HG03066 (cell line): ENCODE data around the gene SFMBT2.

Source experiments
- ATAC-seq: cut with Tn5 transposase; IDR thresholded peaks from one replicate; pipeline ENCODE4 v1.9.1; 2021; ENCODE audit warnings: low read depth; ENCODE audit not compliant: unreplicated experiment

The SFMBT2 gene

GRCh38 chr10:7161484-7162250 lies 249.2 kb downstream of the SFMBT2 start:
- ATAC-seq, result no peak

GRCh38 chr10:7159928-7160327 lies 250.9 kb downstream of the SFMBT2 start:
- ATAC-seq, result no peak

- ATAC-seq, result no peak
Observed at GRCh38 chr10:7159517-7159916, 251.3 kb downstream of the SFMBT2 start.

GRCh38 chr10:7157091-7157490 lies 253.7 kb downstream of the SFMBT2 start:
- no peak for ATAC-seq

- no peak for ATAC-seq
Observed at GRCh38 chr10:7153750-7154149, 257.1 kb downstream of the SFMBT2 start.

- no peak for ATAC-seq
Observed at GRCh38 chr10:7152982-7153381, 257.9 kb downstream of the SFMBT2 start.

- ATAC-seq, result no peak
Observed at GRCh38 chr10:7152341-7152740, 258.5 kb downstream of the SFMBT2 start.

- no peak for ATAC-seq
Observed at GRCh38 chr10:7151538-7151937, 259.3 kb downstream of the SFMBT2 start.

GRCh38 chr10:7150349-7150748 lies 260.5 kb downstream of the SFMBT2 start:
- ATAC-seq, result no peak

- ATAC-seq, result no peak
Observed at GRCh38 chr10:7146189-7146588, 264.6 kb downstream of the SFMBT2 start.

- ATAC-seq, result no peak
Observed at GRCh38 chr10:7136016-7136415, 274.8 kb downstream of the SFMBT2 start.

GRCh38 chr10:7135188-7135587 lies 275.6 kb downstream of the SFMBT2 start:
- ATAC-seq, result no peak

GRCh38 chr10:7134448-7134847 lies 276.4 kb downstream of the SFMBT2 start:
- no peak for ATAC-seq

GRCh38 chr10:7133958-7134357 lies 276.9 kb downstream of the SFMBT2 start:
- ATAC-seq, result no peak

GRCh38 chr10:7133278-7133677 lies 277.6 kb downstream of the SFMBT2 start:
- no peak for ATAC-seq

GRCh38 chr10:7130191-7130911 lies 280.5 kb downstream of the SFMBT2 start:
- ATAC-seq, result no peak

GRCh38 chr10:7123774-7124173 lies 287.1 kb downstream of the SFMBT2 start:
- ATAC-seq, result no peak

- no peak for ATAC-seq
Observed at GRCh38 chr10:7122561-7122960, 288.3 kb downstream of the SFMBT2 start.

- ATAC-seq, result no peak
Observed at GRCh38 chr10:7121154-7121797, 289.6 kb downstream of the SFMBT2 start.

GRCh38 chr10:7119325-7120015 lies 291.4 kb downstream of the SFMBT2 start:
- no peak for ATAC-seq
